ENCODE data around the gene KLHL12. TPM values are rescaled to one million over a fixed set of nuclear protein-coding genes. Genes with fewer than 3 reads are reported as not detected.
"Not testable (repeated sequence)": the region's sequence is repeated elsewhere in the genome, so short reads cannot be mapped to it uniquely, and the experiment has no call there.

The KLHL12 gene
- total RNA-seq, 1 donor from 2014 or later, result 24.9 TPM

DNA sequence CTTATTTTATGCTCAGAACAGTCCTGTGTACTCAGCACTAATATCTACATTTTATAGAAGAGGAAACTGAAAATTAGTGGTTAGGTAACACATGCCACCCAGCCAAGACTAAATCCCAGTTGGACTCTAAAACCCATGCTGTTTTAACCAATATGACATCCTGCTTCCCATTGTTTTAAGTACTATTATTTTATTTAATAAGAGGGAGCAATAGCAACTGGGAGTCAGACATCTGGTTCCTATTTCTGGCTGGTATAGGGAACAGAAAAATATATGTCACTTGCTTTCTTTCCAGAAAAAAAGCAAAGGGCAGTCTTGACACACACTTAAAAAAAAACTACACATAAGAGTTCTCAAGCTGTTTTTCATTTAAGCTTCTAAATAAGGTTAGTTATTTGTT is 11.9 kb downstream of the KLHL12 start:
- H3K4me1 ChIP-seq (ENCODE audit: insufficient read depth, low read length), result no peaks in the 10 kb centered on the region
- Mint-ChIP-seq H3K9me3 (ENCODE audit: unreplicated experiment) (no peaks in the 10 kb centered on the region), H3K36me3 (ENCODE audit: low read depth, unreplicated experiment) (peaks cover 5% of the 10 kb centered on the region), H3K4me1 (ENCODE audit: low read depth, unreplicated experiment) (no peaks in the 10 kb centered on the region), H3K27ac (ENCODE audit: unreplicated experiment) (no peak overlapping the region), H3K27me3 (ENCODE audit: low read depth, unreplicated experiment) (no peaks in the 10 kb centered on the region), H3K4me3 (ENCODE audit: unreplicated experiment) (no peak overlapping the region)
- TF ChIP-seq, protein P1, sequence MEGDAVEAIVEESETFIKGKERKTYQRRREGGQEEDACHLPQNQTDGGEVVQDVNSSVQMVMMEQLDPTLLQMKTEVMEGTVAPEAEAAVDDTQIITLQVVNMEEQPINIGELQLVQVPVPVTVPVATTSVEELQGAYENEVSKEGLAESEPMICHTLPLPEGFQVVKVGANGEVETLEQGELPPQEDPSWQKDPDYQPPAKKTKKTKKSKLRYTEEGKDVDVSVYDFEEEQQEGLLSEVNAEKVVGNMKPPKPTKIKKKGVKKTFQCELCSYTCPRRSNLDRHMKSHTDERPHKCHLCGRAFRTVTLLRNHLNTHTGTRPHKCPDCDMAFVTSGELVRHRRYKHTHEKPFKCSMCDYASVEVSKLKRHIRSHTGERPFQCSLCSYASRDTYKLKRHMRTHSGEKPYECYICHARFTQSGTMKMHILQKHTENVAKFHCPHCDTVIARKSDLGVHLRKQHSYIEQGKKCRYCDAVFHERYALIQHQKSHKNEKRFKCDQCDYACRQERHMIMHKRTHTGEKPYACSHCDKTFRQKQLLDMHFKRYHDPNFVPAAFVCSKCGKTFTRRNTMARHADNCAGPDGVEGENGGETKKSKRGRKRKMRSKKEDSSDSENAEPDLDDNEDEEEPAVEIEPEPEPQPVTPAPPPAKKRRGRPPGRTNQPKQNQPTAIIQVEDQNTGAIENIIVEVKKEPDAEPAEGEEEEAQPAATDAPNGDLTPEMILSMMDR (IDR thresholded peaks at IDR 0.05; ENCODE audit: insufficient read depth, low read depth, low read length), result no peak
- no peak for TF ChIP-seq EZH2 (IDR thresholded peaks at IDR 0.05; ENCODE audit: insufficient read depth, low read length)
- no peak for FAIRE-seq
- DNase-seq (ENCODE audit: low read depth), result no peak
- H3K9ac ChIP-seq (ENCODE audit: low read length), result no peak overlapping the region
- no peak overlapping the region for H2AFZ ChIP-seq (ENCODE audit: low read depth, low read length)
- H3K27ac ChIP-seq (ENCODE audit: low read depth, low read length), result no peak overlapping the region
- no peaks in the 10 kb centered on the region for H3K79me2 ChIP-seq (ENCODE audit: insufficient read depth, low read length)
- no peaks in the 10 kb centered on the region for H4K20me1 ChIP-seq (ENCODE audit: insufficient read depth, low read length)
- H3K36me3 ChIP-seq (ENCODE audit: insufficient read depth, low read length), result peaks cover 49% of the 10 kb centered on the region
- no peaks in the 10 kb centered on the region for H3K27me3 ChIP-seq (ENCODE audit: insufficient read depth, low read length)
- no peak overlapping the region for H3K4me3 ChIP-seq (ENCODE audit: insufficient read depth, low read depth, low read length)
- H3K9me3 ChIP-seq (ENCODE audit: insufficient read depth, low read depth, low read length), result no peaks in the 10 kb centered on the region
- no peak overlapping the region for H3K4me2 ChIP-seq (ENCODE audit: low read length)

DNA sequence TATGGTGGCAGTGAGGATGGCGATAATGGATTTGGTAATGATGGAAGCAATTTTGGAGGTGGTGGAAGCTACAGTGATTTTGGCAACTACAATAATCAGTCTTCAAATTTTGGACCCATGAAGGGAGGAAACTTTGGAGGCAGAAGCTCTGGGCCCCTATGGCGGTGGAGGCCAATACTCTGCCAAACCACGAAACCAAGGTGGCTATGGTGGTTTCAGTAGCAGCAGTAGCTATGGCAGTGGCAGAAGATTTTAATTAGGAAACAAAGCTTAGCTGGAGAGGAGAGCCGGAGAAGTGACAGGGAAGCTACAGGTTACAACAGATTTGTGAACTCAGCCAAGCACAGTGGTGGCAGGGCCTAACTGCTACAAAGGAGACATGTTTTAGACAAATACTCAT is 14.6 kb downstream of the KLHL12 start:
- not testable (repeated sequence) for H3K27me3 Mint-ChIP-seq (ENCODE audit: low read depth, unreplicated experiment); H3K9me3 Mint-ChIP-seq (ENCODE audit: unreplicated experiment); H3K27ac ChIP-seq (ENCODE audit: low read depth, low read length)

DNA sequence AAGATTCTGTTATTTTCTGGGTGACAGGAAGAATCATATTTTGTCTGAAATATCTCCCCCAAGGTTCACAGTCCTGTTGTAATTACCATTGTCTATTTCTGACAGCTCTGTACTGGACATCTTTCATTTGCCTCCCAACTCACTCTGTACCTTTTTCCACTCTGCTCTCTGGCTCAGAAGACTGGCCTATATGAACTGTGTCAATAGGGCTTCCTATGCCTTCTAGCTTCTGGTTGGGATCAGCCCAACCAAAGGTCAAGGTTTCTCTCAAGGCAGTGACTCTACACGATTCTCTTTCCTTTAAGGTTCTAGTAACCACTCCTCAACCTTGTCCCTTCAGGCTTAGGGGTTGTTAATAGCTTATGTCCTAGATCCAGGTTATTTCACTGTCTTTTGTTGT is 17.5 kb downstream of the KLHL12 start:
- Histone ChIP-seq H3K79me2 (ENCODE audit: insufficient read depth, low read length) (no peaks in the 10 kb centered on the region), H3K27ac (ENCODE audit: low read depth, low read length) (no peak overlapping the region), H3K27me3 (ENCODE audit: insufficient read depth, low read length) (no peaks in the 10 kb centered on the region), H3K4me2 (ENCODE audit: low read length) (no peak overlapping the region), H3K4me3 (ENCODE audit: insufficient read depth, low read depth, low read length) (no peak overlapping the region), H3K36me3 (ENCODE audit: insufficient read depth, low read length) (peaks cover 39% of the 10 kb centered on the region), H3K9me3 (ENCODE audit: insufficient read depth, low read depth, low read length) (no peaks in the 10 kb centered on the region), H3K9ac (ENCODE audit: low read length) (no peak overlapping the region), H3K4me1 (ENCODE audit: insufficient read depth, low read length) (no peaks in the 10 kb centered on the region), H4K20me1 (ENCODE audit: insufficient read depth, low read length) (no peaks in the 10 kb centered on the region), H2AFZ (ENCODE audit: low read depth, low read length) (no peak overlapping the region)
- TF ChIP-seq EZH2 (IDR thresholded peaks at IDR 0.05; ENCODE audit: insufficient read depth, low read length), result no peak
- TF ChIP-seq, protein P1 (IDR thresholded peaks at IDR 0.05; ENCODE audit: insufficient read depth, low read depth, low read length), result no peak
- Mint-ChIP-seq H3K27ac (ENCODE audit: unreplicated experiment) (no peak overlapping the region), H3K27me3 (ENCODE audit: low read depth, unreplicated experiment) (no peaks in the 10 kb centered on the region), H3K4me3 (ENCODE audit: unreplicated experiment) (no peak overlapping the region), H3K36me3 (ENCODE audit: low read depth, unreplicated experiment) (peaks cover 5% of the 10 kb centered on the region), H3K4me1 (ENCODE audit: low read depth, unreplicated experiment) (no peaks in the 10 kb centered on the region), H3K9me3 (ENCODE audit: unreplicated experiment) (no peaks in the 10 kb centered on the region)
- DNase-seq (ENCODE audit: low read depth) (no peak), FAIRE-seq (no peak)

More for the DNA sequence above, 14.6 kb downstream of the KLHL12 start:
- not testable (repeated sequence) for H3K27ac Mint-ChIP-seq (ENCODE audit: unreplicated experiment); H2AFZ ChIP-seq (ENCODE audit: low read depth, low read length); H3K4me1 Mint-ChIP-seq (ENCODE audit: low read depth, unreplicated experiment); H3K79me2 ChIP-seq (ENCODE audit: insufficient read depth, low read length); H3K9ac ChIP-seq (ENCODE audit: low read length); DNase-seq (ENCODE audit: low read depth); H3K27me3 ChIP-seq (ENCODE audit: insufficient read depth, low read length); H3K4me3 ChIP-seq (ENCODE audit: insufficient read depth, low read depth, low read length); H3K9me3 ChIP-seq (ENCODE audit: insufficient read depth, low read depth, low read length); H3K4me3 Mint-ChIP-seq (ENCODE audit: unreplicated experiment); H4K20me1 ChIP-seq (ENCODE audit: insufficient read depth, low read length); FAIRE-seq; H3K4me2 ChIP-seq (ENCODE audit: low read length); H3K4me1 ChIP-seq (ENCODE audit: insufficient read depth, low read length); H3K36me3 Mint-ChIP-seq (ENCODE audit: low read depth, unreplicated experiment)
- H3K36me3 ChIP-seq (ENCODE audit: insufficient read depth, low read length), result peaks cover 51% of the 10 kb centered on the region

Measured in astrocyte (in vitro differentiated cells and primary cell).